ENCODE measurements around the gene HTT-AS.

Gene HTT-AS

GRCh38 chr4:3087115-3087797, 12.9 kb upstream of the HTT-AS start:
- DNase-seq (ENCODE audit: low read depth in 3 of 3): no peak

- no peak for DNase-seq (ENCODE audit: low read depth in 3 of 3)
Observed at GRCh38 chr4:3085948-3086670, 11.8 kb upstream of the HTT-AS start.

GRCh38 chr4:3083732-3084131, 9.4 kb upstream of the HTT-AS start:
- DNase-seq (ENCODE audit: low read depth in 3 of 3): no peak

GRCh38 chr4:3082925-3083515, 8.7 kb upstream of the HTT-AS start:
- no peak for DNase-seq (ENCODE audit: low read depth in 3 of 3)

GRCh38 chr4:3079694-3080123, 5.4 kb upstream of the HTT-AS start:
- no peak for DNase-seq (ENCODE audit: low read depth in 3 of 3)

- no peak for DNase-seq (ENCODE audit: low read depth in 3 of 3)
Observed at GRCh38 chr4:3077796-3078195, 3.5 kb upstream of the HTT-AS start.

- DNase-seq (ENCODE audit: low read depth in 3 of 3): no peak
Observed at GRCh38 chr4:3075652-3075981, 1.3 kb upstream of the HTT-AS start.

- DNase-seq (ENCODE audit: low read depth in 3 of 3): peak; percentile 17 to 44 (median 31)
Observed at GRCh38 chr4:3074846-3075651, 711 bp upstream of the HTT-AS start.

- DNase-seq (ENCODE audit: low read depth in 3 of 3): no peak
Observed at GRCh38 chr4:3073158-3074077, 920 bp downstream of the HTT-AS start.

GRCh38 chr4:3071811-3072210, 2.5 kb downstream of the HTT-AS start:
- DNase-seq (ENCODE audit: low read depth in 3 of 3): no peak

- no peak for DNase-seq (ENCODE audit: low read depth in 3 of 3)
Observed at GRCh38 chr4:3070709-3071500, 3.4 kb downstream of the HTT-AS start.

GRCh38 chr4:3069661-3070199, 4.6 kb downstream of the HTT-AS start:
- DNase-seq (ENCODE audit: low read depth in 3 of 3): no peak

- no peak for DNase-seq (ENCODE audit: low read depth in 3 of 3)
Observed at GRCh38 chr4:3067473-3068001, 6.8 kb downstream of the HTT-AS start.

- DNase-seq (ENCODE audit: low read depth in 3 of 3): no peak
Observed at GRCh38 chr4:3066836-3067400, 7.4 kb downstream of the HTT-AS start.

GRCh38 chr4:3065551-3065950, 8.8 kb downstream of the HTT-AS start:
- no peak for DNase-seq (ENCODE audit: low read depth in 3 of 3)

- DNase-seq (ENCODE audit: low read depth in 3 of 3): no peak
Observed at GRCh38 chr4:3062471-3062870, 11.9 kb downstream of the HTT-AS start.

GRCh38 chr4:3060946-3061345, 13.4 kb downstream of the HTT-AS start:
- no peak for DNase-seq (ENCODE audit: low read depth in 3 of 3)

GRCh38 chr4:3059943-3060342, 14.4 kb downstream of the HTT-AS start:
- DNase-seq (ENCODE audit: low read depth in 3 of 3): no peak

GRCh38 chr4:3054169-3054759, 20.1 kb downstream of the HTT-AS start:
- DNase-seq (ENCODE audit: low read depth in 3 of 3): no peak

Measured in stimulated activated CD4-positive, alpha-beta T cell treated with anti-CD3 and anti-CD28 coated beads, TNF-alpha, amount 100 ng/mL, for 4 hours (primary cell).